ENCODE data around the gene GJA5. TPM values are rescaled to one million over a fixed set of nuclear protein-coding genes. Genes with fewer than 3 reads are reported as not detected.

GJA5 gene
- total RNA-seq, 1 experiment from 2014 or later: not detected

- no peak overlapping the region for H3K27ac ChIP-seq (ENCODE audit: low read depth, low read length)
- no peaks in the 10 kb centered on the region for H3K9me2 ChIP-seq (ENCODE audit: insufficient read depth)
- DNase-seq (ENCODE audit: low read depth, low spot score) (no peak), ATAC-seq (no peak)
- no peak overlapping the region for H3K4me3 ChIP-seq (replicated peaks in 1 of 2; ENCODE audit: low read depth in 1 of 2, low read length in 2 of 2)
- no peaks in the 10 kb centered on the region for H3K9me3 ChIP-seq (ENCODE audit: control insufficient read depth in 1 of 2, insufficient read depth in 1 of 2, low read depth in 1 of 2, low read length in 2 of 2)
- no peaks in the 10 kb centered on the region for H3K79me2 ChIP-seq (ENCODE audit: insufficient read depth, low read length)
- no peak overlapping the region for H3K4me2 ChIP-seq (ENCODE audit: low read length)
- BruUV-seq (replicated peaks): no TSS peak
- no peaks in the 10 kb centered on the region for H3K4me1 ChIP-seq (ENCODE audit: control insufficient read depth in 1 of 2, insufficient read depth in 2 of 2, low read length in 2 of 2)
- no peaks in the 10 kb centered on the region for H4K20me1 ChIP-seq (ENCODE audit: insufficient read depth)
- H3K36me3 ChIP-seq (ENCODE audit: control insufficient read depth in 1 of 2, insufficient read depth in 2 of 2, low read length in 2 of 2): no peaks in the 10 kb centered on the region
- ChIA-PET CTCF (no interaction called here), POLR2A (no interaction called here), RAD21 (ENCODE audit: low non-redundant PET in 1 of 2, low total read pairs in 2 of 2, uncharacterized antibody in 2 of 2, unreplicated experiment in 2 of 2) (no interaction called here)
- TF ChIP-seq YY1 (IDR thresholded peaks at IDR 0.05; ENCODE audit: extremely low read depth, insufficient replicate concordance, low read depth, low read length) (no peak), EZH2 (IDR thresholded peaks at IDR 0.05) (no peak), POLR2AphosphoS5 (IDR thresholded peaks at IDR 0.05; ENCODE audit: low read depth, low read length) (no peak), EGR1 (IDR thresholded peaks at IDR 0.05; ENCODE audit: low read depth) (no peak), FOSL1 (IDR thresholded peaks at IDR 0.05; ENCODE audit: low read depth) (no peak), RAD21 (IDR thresholded peaks at IDR 0.05; ENCODE audit: low read depth) (no peak), ZFX (IDR thresholded peaks at IDR 0.05) (no peak), EZH2phosphoT487 (IDR thresholded peaks at IDR 0.05; ENCODE audit: borderline replicate concordance) (no peak), ELF1 (IDR thresholded peaks at IDR 0.05; ENCODE audit: borderline replicate concordance, low read depth) (no peak), TCF7L2 (IDR thresholded peaks at IDR 0.05; ENCODE audit: borderline replicate concordance, extremely low read depth, insufficient read depth, insufficient read length) (no peak), CEBPB (IDR thresholded peaks at IDR 0.05; ENCODE audit: low read depth) (no peak), POLR2A (IDR thresholded peaks at IDR 0.05; ENCODE audit: borderline replicate concordance, extremely low read depth, insufficient read depth, insufficient read length) (no peak), CTCF (IDR thresholded peaks at IDR 0.05 in 2 of 3, conservative IDR thresholded peaks at IDR 0.05 in 1 of 3; ENCODE audit: borderline replicate concordance in 1 of 3, insufficient read depth in 1 of 3, low read depth in 2 of 3, low read length in 2 of 3) (no peak), MAX (IDR thresholded peaks at IDR 0.05) (no peak), CBX3 (IDR thresholded peaks at IDR 0.05; ENCODE audit: low read depth) (no peak), ZNF274 (IDR thresholded peaks at IDR 0.05; ENCODE audit: low read depth, low read length) (no peak), ATF3 (IDR thresholded peaks at IDR 0.05) (no peak), SP1 (IDR thresholded peaks at IDR 0.05; ENCODE audit: low read depth) (no peak), REST (IDR thresholded peaks at IDR 0.05; ENCODE audit: low read depth) (no peak), JUND (IDR thresholded peaks at IDR 0.05) (no peak)
- no peak overlapping the region for H3K9ac ChIP-seq (ENCODE audit: low read length)
- H3K27me3 ChIP-seq (ENCODE audit: insufficient read depth, low read length): no peaks in the 10 kb centered on the region
- intact Hi-C loops (cut with micrococcal nuclease): no loop called here
- H2AFZ ChIP-seq (ENCODE audit: low read depth, low read length, poor library complexity, severe bottlenecking): no peak overlapping the region
These were observed 21.5 kb downstream of the GJA5 start for GRCh38 chr1:147738739-147739476.
